HG03064 (cell line): ENCODE measurements around the gene PRG3.
"Not testable (repeated sequence)": the region's sequence is repeated elsewhere in the genome, so short reads cannot be mapped to it uniquely, and the experiment has no call there.

ENCODE experiments used
- ATAC-seq: cut with Tn5 transposase; IDR thresholded peaks from one replicate; pipeline ENCODE4 v1.9.1; 2021; ENCODE audit warnings: low read depth; ENCODE audit not compliant: unreplicated experiment

PRG3 gene

GRCh38 chr11:57409321-57410100, 28.6 kb upstream of the PRG3 start:
- no peak for ATAC-seq

DNA sequence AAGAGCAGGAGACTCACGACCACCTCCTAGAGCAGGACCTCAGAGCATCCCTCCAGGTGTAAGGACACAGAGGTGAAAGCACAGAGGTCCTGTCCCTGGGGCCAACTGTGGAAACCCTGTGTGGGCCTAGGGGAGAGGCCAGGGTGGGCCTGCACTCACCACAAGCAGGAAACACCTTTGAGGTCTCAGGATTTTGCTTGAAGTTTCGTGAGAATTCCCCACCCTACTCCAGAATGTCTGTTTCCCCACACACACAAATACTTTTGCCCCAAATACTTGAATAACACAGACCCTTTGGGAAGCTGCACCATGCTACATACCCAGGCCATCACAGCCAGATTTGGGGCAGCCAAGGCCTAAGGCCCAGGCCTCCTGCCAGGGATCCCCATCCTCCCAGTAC, 27.8 kb upstream of the PRG3 start:
- no peak for ATAC-seq

DNA sequence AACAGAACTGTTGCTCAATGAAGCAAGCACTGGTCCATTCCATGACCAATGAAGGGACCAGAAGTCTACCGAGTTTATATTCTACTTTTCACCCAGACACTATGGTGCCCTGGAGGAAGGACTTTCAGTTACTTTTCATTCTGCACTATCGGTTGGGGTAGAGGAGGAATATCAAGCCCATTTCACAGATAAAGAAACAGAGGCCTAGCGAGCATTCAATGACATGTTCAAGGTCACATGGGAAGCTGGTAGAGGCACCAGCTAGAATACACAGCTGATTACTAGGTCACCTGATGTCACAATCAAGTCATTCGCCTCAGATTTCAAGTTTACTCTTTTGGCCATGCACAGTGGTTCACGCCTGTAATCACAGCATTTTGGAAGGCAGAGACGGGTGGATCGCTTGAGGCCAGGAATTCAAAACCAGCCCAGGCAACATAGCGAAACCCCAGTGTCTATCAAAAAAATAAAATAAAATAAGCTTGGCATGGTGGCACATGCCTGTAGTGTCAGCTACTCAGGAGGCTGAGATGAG, 27.1 kb upstream of the PRG3 start:
- no peak for ATAC-seq

DNA sequence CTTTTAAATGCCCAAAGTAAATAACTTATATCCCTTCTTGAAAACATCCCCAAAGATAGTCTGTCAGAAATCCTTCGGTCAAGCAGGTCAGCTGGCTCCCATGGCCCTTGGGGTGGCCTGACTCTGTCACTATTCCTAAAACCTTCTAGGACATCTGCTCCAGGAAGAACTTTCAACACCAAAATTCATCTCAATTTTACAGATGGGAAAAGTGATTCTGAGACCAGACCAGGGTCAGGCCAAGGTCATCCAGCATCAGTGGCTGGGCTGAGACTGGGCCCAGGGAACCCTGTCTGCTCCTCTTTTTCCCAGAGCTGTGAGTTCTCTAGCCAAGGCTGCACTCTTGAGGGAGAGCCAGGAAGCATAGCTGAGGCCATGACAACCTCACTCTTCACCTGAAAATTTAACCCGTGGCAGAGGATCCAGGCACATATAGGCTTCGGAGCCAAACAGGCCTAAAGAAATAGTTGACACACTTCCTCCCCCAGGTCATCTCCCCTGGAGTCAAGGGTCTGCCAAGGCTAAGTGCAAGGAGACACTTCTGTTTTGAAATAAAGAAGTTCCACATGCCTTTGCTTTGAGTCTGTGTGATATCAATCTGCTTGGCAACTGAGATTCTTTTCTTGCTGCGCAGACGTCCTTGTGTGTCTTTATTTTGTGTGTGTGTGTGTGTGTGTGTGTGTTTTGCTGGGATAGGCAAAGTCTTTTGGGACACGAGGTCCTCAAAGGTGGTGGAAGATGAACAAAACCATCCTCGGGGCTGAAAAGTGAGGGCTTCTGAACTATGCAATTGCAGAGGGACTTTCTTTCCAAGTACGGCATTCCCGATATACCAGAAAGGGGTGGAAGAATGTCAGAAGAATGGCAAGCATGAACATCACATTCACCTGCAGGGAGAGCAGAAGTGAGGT, 26.3 kb upstream of the PRG3 start:
- no peak for ATAC-seq

- ATAC-seq, result peak; percentile 83
Observed at GRCh38 chr11:57406337-57406904, 25.5 kb upstream of the PRG3 start.

- no peak for ATAC-seq
Observed at GRCh38 chr11:57405271-57405860, 24.4 kb upstream of the PRG3 start.

- no peak for ATAC-seq
Observed at GRCh38 chr11:57403802-57404147, 22.8 kb upstream of the PRG3 start.

DNA sequence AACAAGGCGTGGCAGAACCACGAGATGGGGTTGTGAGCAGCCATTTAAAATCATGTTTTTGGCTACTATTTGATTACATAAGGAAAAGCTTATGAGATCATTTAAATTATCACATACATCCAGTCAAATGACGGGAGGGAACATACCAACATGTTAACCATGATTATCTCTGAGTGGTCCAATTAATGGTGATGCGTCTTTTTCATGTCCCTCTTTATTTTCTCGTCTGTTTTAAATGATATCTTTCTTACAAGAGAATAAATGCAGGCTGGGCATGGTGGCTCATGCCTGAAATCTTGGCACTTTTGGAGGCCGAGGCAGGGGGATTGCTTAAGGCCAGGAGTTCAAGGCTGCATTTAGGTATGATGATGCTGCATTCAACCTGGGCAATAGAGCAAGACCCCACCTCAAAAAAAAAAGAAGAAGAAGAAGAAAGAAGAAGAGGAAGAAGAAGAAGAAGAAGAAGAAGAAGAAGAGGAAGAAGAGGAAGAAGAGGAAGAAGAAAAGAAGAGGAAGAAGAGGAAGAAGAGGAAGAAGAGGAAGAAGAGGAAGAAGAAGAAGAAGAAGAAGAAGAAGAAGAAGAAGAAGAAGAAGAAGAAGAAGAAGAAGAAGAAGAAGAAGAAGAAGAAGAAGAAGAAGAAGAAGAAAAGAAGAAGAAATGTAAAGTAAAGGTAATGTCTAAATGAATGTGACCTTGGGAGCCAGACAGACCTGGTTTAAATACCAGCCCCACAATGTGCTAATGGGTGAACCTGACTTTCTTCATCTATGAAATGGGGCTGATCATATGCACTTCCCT, 22.3 kb upstream of the PRG3 start:
- ATAC-seq, result not testable (repeated sequence)

DNA sequence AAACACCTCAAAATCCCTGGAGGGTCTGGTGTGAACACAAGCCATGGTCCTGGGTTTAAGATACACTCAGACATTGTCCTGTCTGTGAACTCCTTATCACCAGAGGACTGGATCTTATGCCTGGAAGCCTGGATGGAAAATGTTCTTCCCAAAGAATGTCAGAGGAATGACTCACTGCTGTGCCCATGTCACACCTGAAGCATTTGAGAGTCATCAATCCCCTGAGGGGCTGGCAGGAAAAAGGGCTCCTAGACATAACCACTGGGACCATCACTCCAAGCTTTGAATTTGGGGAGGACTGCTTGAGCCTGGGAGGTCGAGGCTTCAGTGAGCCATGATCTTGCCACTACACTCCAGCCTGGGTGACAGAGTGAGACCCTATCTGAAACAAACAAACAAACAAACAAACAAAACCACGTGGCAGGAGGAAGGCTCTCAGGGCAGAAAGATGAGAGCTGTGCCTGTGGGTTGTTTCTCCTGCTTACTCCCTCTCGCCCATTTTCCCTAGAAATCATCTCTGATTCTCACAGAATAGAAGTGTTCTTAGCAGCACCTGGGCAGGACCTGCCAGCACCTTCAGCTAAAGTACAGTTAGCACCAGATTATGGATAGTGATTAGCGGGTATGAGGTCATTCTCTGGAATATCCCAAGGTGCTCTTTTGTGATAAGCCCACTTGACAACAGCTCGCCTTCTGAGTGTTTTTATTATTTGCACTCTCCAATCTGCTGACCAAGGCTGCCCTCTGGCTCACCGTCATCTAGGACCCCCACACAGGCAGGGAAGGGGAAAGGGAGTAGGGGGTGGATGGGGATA, 21.4 kb upstream of the PRG3 start:
- no peak for ATAC-seq

DNA sequence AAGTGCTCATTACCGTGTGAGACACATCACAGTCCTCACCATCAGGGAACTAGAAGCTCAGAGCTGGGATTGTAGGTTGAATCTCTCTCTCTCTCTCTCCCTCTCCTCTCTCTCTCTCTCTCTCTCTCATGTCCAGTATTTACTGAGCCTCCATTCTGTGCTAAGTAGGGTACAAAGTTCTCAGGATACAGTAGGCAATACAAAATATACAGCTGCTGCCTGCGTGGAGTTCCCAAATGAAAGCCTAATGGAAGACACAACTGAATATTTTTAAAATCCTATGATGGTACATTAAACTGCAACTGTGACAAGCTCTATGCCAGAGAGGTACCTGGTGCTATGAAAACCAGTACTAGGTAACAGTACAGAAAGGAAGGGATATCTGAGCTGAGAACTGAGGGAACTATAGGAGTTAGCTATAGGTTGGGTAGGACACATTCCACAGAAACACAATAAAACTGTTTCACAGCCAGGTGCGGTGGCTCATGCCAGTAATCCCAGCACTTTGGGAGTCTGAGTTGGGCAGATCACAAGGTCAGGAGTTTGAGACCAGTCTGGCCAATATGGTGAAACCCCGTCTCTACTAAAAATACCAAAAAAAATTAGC, 19.1 kb upstream of the PRG3 start:
- no peak for ATAC-seq

DNA sequence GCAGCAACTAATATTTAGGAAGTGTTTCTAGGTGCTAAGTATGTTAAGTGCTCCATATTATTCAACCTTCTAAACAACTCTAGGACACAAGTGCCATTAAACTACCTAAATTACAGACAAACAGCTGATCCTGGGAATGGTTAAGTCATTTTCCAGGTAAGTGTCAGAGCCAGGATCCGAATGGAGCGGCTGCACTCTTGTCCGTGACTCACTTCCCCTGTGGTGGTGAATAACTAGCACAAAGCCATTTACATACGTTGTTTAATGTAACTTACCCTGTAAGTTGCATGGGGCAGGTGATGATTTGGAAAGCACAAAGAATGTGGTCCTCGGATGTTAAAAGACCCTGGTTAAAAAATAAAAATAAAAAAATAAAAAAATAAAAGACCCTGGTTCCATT, 18.3 kb upstream of the PRG3 start:
- ATAC-seq, result no peak

- ATAC-seq, result no peak
Observed at GRCh38 chr11:57397394-57397990, 16.5 kb upstream of the PRG3 start.

DNA sequence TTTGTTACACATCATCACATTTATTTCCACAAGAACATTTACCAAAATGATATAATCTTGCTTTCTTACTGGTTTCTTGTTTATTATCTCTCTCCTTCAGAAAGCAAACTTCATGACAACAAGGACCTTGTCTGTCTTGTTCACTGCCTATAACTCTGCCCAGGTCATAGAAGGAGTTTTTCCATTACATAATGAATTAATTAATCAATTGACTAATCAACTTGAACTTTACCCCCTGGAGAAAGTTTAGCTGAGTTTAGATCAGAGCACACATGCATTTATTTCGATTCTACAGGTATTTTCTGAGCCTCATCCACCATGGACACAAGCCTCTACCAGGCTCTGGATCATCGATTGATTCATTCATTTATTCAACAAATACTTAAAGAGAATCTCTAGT, 15.8 kb upstream of the PRG3 start:
- no peak for ATAC-seq

GRCh38 chr11:57395905-57396623, 15.1 kb upstream of the PRG3 start:
- no peak for ATAC-seq

DNA sequence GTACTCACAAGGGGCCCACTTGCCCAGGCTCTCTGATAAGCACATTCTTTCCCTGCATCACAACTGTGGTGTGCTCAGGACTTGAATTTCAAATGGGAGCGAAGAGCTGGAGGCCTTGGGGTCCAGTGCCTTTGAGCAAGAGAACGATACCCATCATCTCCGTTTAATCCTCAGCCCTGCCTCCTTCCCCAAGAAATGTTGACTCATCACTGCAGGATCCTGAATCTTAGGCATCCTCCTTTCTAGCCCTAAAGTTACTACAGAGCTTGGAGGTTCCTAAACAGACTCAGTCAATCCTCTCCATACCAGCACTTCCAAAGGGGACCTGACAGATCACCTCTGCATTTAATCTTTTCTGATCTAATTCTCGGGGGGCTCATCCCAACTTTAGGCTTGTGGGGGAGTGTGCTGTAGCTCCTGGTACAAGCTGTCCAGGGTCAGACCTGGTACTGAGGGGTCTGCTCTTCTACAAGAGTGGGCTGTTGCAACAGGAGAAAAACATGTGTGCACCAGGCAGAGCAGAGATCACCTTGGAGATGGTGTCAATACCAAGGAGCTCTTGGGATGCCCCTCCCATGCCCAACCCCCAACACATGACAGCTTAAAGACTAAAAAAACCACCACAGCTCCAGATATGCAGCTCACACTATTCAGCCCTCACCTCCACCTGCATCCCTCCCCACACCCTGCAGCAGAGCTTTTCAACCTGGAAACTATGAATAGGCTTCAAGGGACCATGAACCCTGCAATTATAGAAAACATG, 13.4 kb upstream of the PRG3 start:
- no peak for ATAC-seq

DNA sequence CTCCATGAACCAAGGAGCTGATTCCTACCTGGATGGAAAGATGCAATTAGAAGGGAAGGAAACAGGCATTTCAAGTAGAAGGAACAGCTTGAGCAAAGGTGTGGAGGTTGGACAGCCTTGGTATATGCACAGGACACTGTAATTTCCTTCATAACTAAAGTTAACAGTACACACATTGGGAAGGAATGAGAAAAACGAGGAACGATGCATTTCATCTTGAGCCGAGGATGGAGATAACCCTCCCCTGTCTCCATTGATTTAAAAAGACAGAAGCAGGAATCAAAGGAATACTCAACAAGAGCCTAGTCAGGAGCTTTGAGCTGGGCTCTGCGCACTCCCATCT, 11.8 kb upstream of the PRG3 start:
- no peak for ATAC-seq

GRCh38 chr11:57392066-57392762, 11.3 kb upstream of the PRG3 start:
- no peak for ATAC-seq
